Measurements from ENCODE around the gene SRPK2. TPM values are rescaled to one million over a fixed set of nuclear protein-coding genes. Genes with fewer than 3 reads are reported as not detected.

Gene SRPK2
- total RNA-seq, 1 experiment from 2014 or later: 59.8 TPM

GRCh38 chr7:105122619-105123018 is 266.1 kb downstream of the SRPK2 start:
- BruUV-seq (replicated peaks): no TSS peak
- ChIA-PET POLR2A (ENCODE audit: low non-redundant PET) (no interaction called here), CTCF (interaction anchor here (1.1 kb wide), 1 partner anchor 18 kb away, joined by 3 read pairs; no protein-coding TSS in a partner anchor)
- no peak for DNase-seq (ENCODE audit: low spot score)
- intact Hi-C loops (cut with micrococcal nuclease; ENCODE audit: unreplicated experiment): no loop called here
- Histone ChIP-seq H3K4me1 (ENCODE audit: insufficient read depth, low read length, poor library complexity, severe bottlenecking) (peaks cover 9% of the 10 kb centered on the region), H3K27ac (ENCODE audit: low read depth, low read length, poor library complexity, severe bottlenecking) (no peak overlapping the region), H3K27me3 (replicated peaks; ENCODE audit: insufficient read depth, low read depth, low read length, poor library complexity) (no peaks in the 10 kb centered on the region), H3K36me3 (ENCODE audit: insufficient read depth, low read length, poor library complexity, severe bottlenecking) (peaks cover 5% of the 10 kb centered on the region), H3K4me3 (ENCODE audit: low read depth, low read length, poor library complexity, severe bottlenecking) (no peak overlapping the region), H3K9me3 (ENCODE audit: low read depth, low read length, poor library complexity, severe bottlenecking) (no peaks in the 10 kb centered on the region)
- TF ChIP-seq CTCF (conservative IDR thresholded peaks at IDR 0.05; ENCODE audit: low read depth, low read length): no peak
- TF ChIP-seq EZH2 (IDR thresholded peaks at IDR 0.05; ENCODE audit: borderline replicate concordance, low read depth, low read length, poor library complexity, severe bottlenecking): no peak

- Histone ChIP-seq H3K27ac (ENCODE audit: low read depth, low read length, poor library complexity, severe bottlenecking) (no peak overlapping the region), H3K27me3 (replicated peaks; ENCODE audit: insufficient read depth, low read depth, low read length, poor library complexity) (no peaks in the 10 kb centered on the region), H3K4me3 (ENCODE audit: low read depth, low read length, poor library complexity, severe bottlenecking) (no peak overlapping the region), H3K9me3 (ENCODE audit: low read depth, low read length, poor library complexity, severe bottlenecking) (no peaks in the 10 kb centered on the region), H3K4me1 (ENCODE audit: insufficient read depth, low read length, poor library complexity, severe bottlenecking) (peaks cover 9% of the 10 kb centered on the region), H3K36me3 (ENCODE audit: insufficient read depth, low read length, poor library complexity, severe bottlenecking) (peaks cover 32% of the 10 kb centered on the region)
- no TSS peak for BruUV-seq (replicated peaks)
- ChIA-PET POLR2A (ENCODE audit: low non-redundant PET) (interaction anchor here (0.6 kb wide), 1 partner anchor 25 kb away, joined by 3 read pairs; no protein-coding TSS in a partner anchor), CTCF (no interaction called here)
- DNase-seq (ENCODE audit: low spot score): no peak
- no peak for TF ChIP-seq CTCF (conservative IDR thresholded peaks at IDR 0.05; ENCODE audit: low read depth, low read length)
- no peak for TF ChIP-seq EZH2 (IDR thresholded peaks at IDR 0.05; ENCODE audit: borderline replicate concordance, low read depth, low read length, poor library complexity, severe bottlenecking)
- intact Hi-C loops (cut with micrococcal nuclease; ENCODE audit: unreplicated experiment): no loop called here
Observed at GRCh38 chr7:105118612-105119600, 269.8 kb downstream of the SRPK2 start.

- no peaks in the 10 kb centered on the region for H3K27me3 ChIP-seq (replicated peaks; ENCODE audit: insufficient read depth, low read depth, low read length, poor library complexity)
- no peak overlapping the region for H3K27ac ChIP-seq (ENCODE audit: low read depth, low read length, poor library complexity, severe bottlenecking)
- peaks cover 88% of the 10 kb centered on the region for H3K36me3 ChIP-seq (ENCODE audit: insufficient read depth, low read length, poor library complexity, severe bottlenecking)
- H3K4me3 ChIP-seq (ENCODE audit: low read depth, low read length, poor library complexity, severe bottlenecking): no peak overlapping the region
- DNase-seq (ENCODE audit: low spot score): no peak
- H3K4me1 ChIP-seq (ENCODE audit: insufficient read depth, low read length, poor library complexity, severe bottlenecking): peaks cover 4% of the 10 kb centered on the region
- ChIA-PET POLR2A (ENCODE audit: low non-redundant PET) (no interaction called here), CTCF (no interaction called here)
- TF ChIP-seq CTCF (conservative IDR thresholded peaks at IDR 0.05; ENCODE audit: low read depth, low read length) (no peak), EZH2 (IDR thresholded peaks at IDR 0.05; ENCODE audit: borderline replicate concordance, low read depth, low read length, poor library complexity, severe bottlenecking) (no peak)
- no peaks in the 10 kb centered on the region for H3K9me3 ChIP-seq (ENCODE audit: low read depth, low read length, poor library complexity, severe bottlenecking)
- no TSS peak for BruUV-seq (replicated peaks)
- intact Hi-C loops (cut with micrococcal nuclease; ENCODE audit: unreplicated experiment): no loop called here
Observed at GRCh38 chr7:105112440-105113418, 276.0 kb downstream of the SRPK2 start.
